HepG2 (cell line): ENCODE data around the gene CDNF.
A peak's percentile ranks its signal among the peaks of the same experiment; 100 is the strongest.

Experiments
- CREB1 ChIP-seq, 2 experiments: fragments of 450-650 bp in 1 of 2; IDR thresholded peaks; 2 replicates each; pipeline ENCODE4 v1.6.1; 2016 to 2017; ENCODE audit warnings: control low read depth in 1 of 2, mild to moderate bottlenecking in 1 of 2, missing compliant biosample characterization in 1 of 2, missing genetic modification characterization in 1 of 2
- FOSL1 ChIP-seq: sonication (generic); formaldehyde crosslinking; IDR thresholded peaks from 2 replicates; pipeline ENCODE4 v1.9.0; 2021; ENCODE audit warnings: missing genetic modification reagents, borderline replicate concordance
- SNAI1 ChIP-seq: sonication (generic); formaldehyde crosslinking; IDR thresholded peaks from 2 replicates; pipeline ENCODE4 v1.5.0; 2020; ENCODE audit warnings: mild to moderate bottlenecking, missing genetic modification reagents, borderline replicate concordance
- TF ChIP-seq, protein P1 (sequence below): sonication (generic); formaldehyde crosslinking; IDR thresholded peaks from 2 replicates; pipeline ENCODE4 v1.5.0; 2020; ENCODE audit warnings: mild to moderate bottlenecking, missing genetic modification reagents, moderate library complexity

DNA sequence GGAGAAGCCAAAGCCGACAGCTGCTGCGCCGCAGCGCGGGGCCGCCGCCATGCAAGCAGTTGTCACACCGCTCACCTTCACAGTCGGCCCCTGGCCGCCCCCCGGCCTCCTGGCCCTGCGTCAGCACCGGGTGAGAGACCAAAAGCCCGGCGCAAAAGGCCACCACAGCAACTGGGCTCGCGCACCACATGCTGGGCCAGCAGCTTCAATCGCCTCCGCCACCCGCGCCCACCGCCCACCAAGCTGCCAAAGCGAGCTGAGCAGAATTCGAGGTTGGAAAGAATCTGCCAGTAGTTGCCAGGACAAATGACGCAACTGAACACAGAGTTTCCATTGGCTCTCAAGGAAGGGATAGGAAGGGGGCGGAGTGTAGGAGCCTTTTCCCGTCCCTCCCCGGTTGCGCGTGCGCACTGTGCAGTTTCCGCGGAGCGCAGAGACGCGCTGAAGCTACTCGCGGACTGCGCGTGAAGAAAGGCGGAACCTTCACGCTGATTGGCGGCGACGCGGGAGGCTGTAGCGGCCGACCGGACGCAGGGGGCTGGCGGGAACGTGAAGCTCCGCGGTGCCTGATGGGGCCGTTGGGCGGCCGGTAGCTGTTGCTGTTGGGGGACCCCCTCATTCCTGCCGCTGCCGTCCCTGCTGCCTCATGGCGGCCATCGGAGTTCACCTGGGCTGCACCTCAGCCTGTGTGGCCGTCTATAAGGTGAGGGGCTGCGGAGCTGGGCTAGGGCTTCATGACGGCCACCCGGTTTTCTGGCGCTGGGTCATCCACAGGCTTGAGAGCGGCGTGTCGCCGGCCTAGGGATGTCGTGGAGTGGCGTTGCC lies at the start of gene CDNF, which contains the start of the genes HSPA14 and MSANTD7:
- TF ChIP-seq CREB1 (IDR thresholded peaks at IDR 0.05): peak; percentile 96
- TF ChIP-seq CREB1 (CRISPR knock-in tag; IDR thresholded peaks at IDR 0.05): peak; percentile 99
- TF ChIP-seq FOSL1: no peak
- TF ChIP-seq SNAI1 (CRISPR knock-in tag): no peak
- TF ChIP-seq, protein P1, sequence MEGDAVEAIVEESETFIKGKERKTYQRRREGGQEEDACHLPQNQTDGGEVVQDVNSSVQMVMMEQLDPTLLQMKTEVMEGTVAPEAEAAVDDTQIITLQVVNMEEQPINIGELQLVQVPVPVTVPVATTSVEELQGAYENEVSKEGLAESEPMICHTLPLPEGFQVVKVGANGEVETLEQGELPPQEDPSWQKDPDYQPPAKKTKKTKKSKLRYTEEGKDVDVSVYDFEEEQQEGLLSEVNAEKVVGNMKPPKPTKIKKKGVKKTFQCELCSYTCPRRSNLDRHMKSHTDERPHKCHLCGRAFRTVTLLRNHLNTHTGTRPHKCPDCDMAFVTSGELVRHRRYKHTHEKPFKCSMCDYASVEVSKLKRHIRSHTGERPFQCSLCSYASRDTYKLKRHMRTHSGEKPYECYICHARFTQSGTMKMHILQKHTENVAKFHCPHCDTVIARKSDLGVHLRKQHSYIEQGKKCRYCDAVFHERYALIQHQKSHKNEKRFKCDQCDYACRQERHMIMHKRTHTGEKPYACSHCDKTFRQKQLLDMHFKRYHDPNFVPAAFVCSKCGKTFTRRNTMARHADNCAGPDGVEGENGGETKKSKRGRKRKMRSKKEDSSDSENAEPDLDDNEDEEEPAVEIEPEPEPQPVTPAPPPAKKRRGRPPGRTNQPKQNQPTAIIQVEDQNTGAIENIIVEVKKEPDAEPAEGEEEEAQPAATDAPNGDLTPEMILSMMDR (CRISPR knock-in tag): 0 out of 2 replicates have a peak, but pooled peaks have one; percentile 13
